ENCODE measurements around the gene LTBR.

LTBR gene

GRCh38 chr12:6347367-6348338 is 36.3 kb upstream of the LTBR start:
- no peak overlapping the region for H3K27ac ChIP-seq (ENCODE audit: low read depth, low read length)
- H3K4me1 ChIP-seq (ENCODE audit: control insufficient read depth, insufficient read depth, low read length) = peaks cover 21% of the 10 kb centered on the region
- H3K9me3 ChIP-seq (ENCODE audit: control insufficient read depth, insufficient read depth, low read depth, low read length) = no peaks in the 10 kb centered on the region
- H3K9ac ChIP-seq (ENCODE audit: low read length) = no peak overlapping the region
- peaks cover 38% of the 10 kb centered on the region for H3K36me3 ChIP-seq (ENCODE audit: control insufficient read depth, insufficient read depth, low read length)
- H3K4me3 ChIP-seq (ENCODE audit: low read depth, low read length) = no peak overlapping the region
- no peaks in the 10 kb centered on the region for H3K27me3 ChIP-seq (ENCODE audit: control insufficient read depth, insufficient read depth, low read length)

GRCh38 chr12:6351622-6352021 is 32.3 kb upstream of the LTBR start:
- Histone ChIP-seq H3K36me3 (ENCODE audit: control insufficient read depth, insufficient read depth, low read length) (peaks cover 64% of the 10 kb centered on the region), H3K9me3 (ENCODE audit: control insufficient read depth, insufficient read depth, low read depth, low read length) (no peaks in the 10 kb centered on the region), H3K27me3 (ENCODE audit: control insufficient read depth, insufficient read depth, low read length) (no peaks in the 10 kb centered on the region), H3K27ac (ENCODE audit: low read depth, low read length) (no peak overlapping the region), H3K4me1 (ENCODE audit: control insufficient read depth, insufficient read depth, low read length) (0 out of 2 replicates have a peak, but pooled peaks cover 5% of the 10 kb centered on the region), H3K9ac (ENCODE audit: low read length) (no peak overlapping the region), H3K4me3 (ENCODE audit: low read depth, low read length) (no peak overlapping the region)

- Histone ChIP-seq H3K4me1 (ENCODE audit: control insufficient read depth, insufficient read depth, low read length) (0 out of 2 replicates have a peak, but pooled peaks cover 5% of the 10 kb centered on the region), H3K27ac (ENCODE audit: low read depth, low read length) (no peak overlapping the region), H3K27me3 (ENCODE audit: control insufficient read depth, insufficient read depth, low read length) (no peaks in the 10 kb centered on the region), H3K4me3 (ENCODE audit: low read depth, low read length) (no peak overlapping the region), H3K9ac (ENCODE audit: low read length) (no peak overlapping the region), H3K9me3 (ENCODE audit: control insufficient read depth, insufficient read depth, low read depth, low read length) (no peaks in the 10 kb centered on the region), H3K36me3 (ENCODE audit: control insufficient read depth, insufficient read depth, low read length) (peaks cover 61% of the 10 kb centered on the region)
Measured at GRCh38 chr12:6352193-6353173, 31.5 kb upstream of the LTBR start.

- Histone ChIP-seq H3K4me1 (ENCODE audit: control insufficient read depth, insufficient read depth, low read length) (0 out of 2 replicates have a peak, but pooled peaks cover 5% of the 10 kb centered on the region), H3K27ac (ENCODE audit: low read depth, low read length) (no peak overlapping the region), H3K4me3 (ENCODE audit: low read depth, low read length) (no peak overlapping the region), H3K36me3 (ENCODE audit: control insufficient read depth, insufficient read depth, low read length) (peaks cover 44% of the 10 kb centered on the region), H3K9ac (ENCODE audit: low read length) (no peak overlapping the region), H3K9me3 (ENCODE audit: control insufficient read depth, insufficient read depth, low read depth, low read length) (no peaks in the 10 kb centered on the region), H3K27me3 (ENCODE audit: control insufficient read depth, insufficient read depth, low read length) (no peaks in the 10 kb centered on the region)
Measured at GRCh38 chr12:6354495-6355393, 29.2 kb upstream of the LTBR start.

- Histone ChIP-seq H3K27ac (ENCODE audit: low read depth, low read length) (no peak overlapping the region), H3K9ac (ENCODE audit: low read length) (no peak overlapping the region), H3K4me1 (ENCODE audit: control insufficient read depth, insufficient read depth, low read length) (0 out of 2 replicates have a peak, but pooled peaks cover 5% of the 10 kb centered on the region), H3K9me3 (ENCODE audit: control insufficient read depth, insufficient read depth, low read depth, low read length) (no peaks in the 10 kb centered on the region), H3K4me3 (ENCODE audit: low read depth, low read length) (no peak overlapping the region), H3K36me3 (ENCODE audit: control insufficient read depth, insufficient read depth, low read length) (peaks cover 53% of the 10 kb centered on the region), H3K27me3 (ENCODE audit: control insufficient read depth, insufficient read depth, low read length) (no peaks in the 10 kb centered on the region)
Measured at GRCh38 chr12:6355491-6356373, 28.2 kb upstream of the LTBR start.

- Histone ChIP-seq H3K9ac (ENCODE audit: low read length) (no peak overlapping the region), H3K27me3 (ENCODE audit: control insufficient read depth, insufficient read depth, low read length) (no peaks in the 10 kb centered on the region), H3K9me3 (ENCODE audit: control insufficient read depth, insufficient read depth, low read depth, low read length) (no peaks in the 10 kb centered on the region), H3K36me3 (ENCODE audit: control insufficient read depth, insufficient read depth, low read length) (peaks cover 56% of the 10 kb centered on the region), H3K27ac (ENCODE audit: low read depth, low read length) (no peak overlapping the region), H3K4me1 (ENCODE audit: control insufficient read depth, insufficient read depth, low read length) (0 out of 2 replicates have a peak, but pooled peaks cover 5% of the 10 kb centered on the region), H3K4me3 (ENCODE audit: low read depth, low read length) (no peak overlapping the region)
Measured at GRCh38 chr12:6356374-6356820, 27.6 kb upstream of the LTBR start.

- H3K27me3 ChIP-seq (ENCODE audit: control insufficient read depth, insufficient read depth, low read length) = no peaks in the 10 kb centered on the region
- H3K27ac ChIP-seq (ENCODE audit: low read depth, low read length) = no peak overlapping the region
- H3K4me1 ChIP-seq (ENCODE audit: control insufficient read depth, insufficient read depth, low read length) = peaks cover 10% of the 10 kb centered on the region; the same call in 1 of the 2 replicates
- no peaks in the 10 kb centered on the region for H3K9me3 ChIP-seq (ENCODE audit: control insufficient read depth, insufficient read depth, low read depth, low read length)
- H3K4me3 ChIP-seq (ENCODE audit: low read depth, low read length) = no peak overlapping the region
- H3K9ac ChIP-seq (ENCODE audit: low read length) = no peak overlapping the region
- H3K36me3 ChIP-seq (ENCODE audit: control insufficient read depth, insufficient read depth, low read length) = peaks cover 53% of the 10 kb centered on the region
Measured at GRCh38 chr12:6358881-6359280, 25.1 kb upstream of the LTBR start.

DNA sequence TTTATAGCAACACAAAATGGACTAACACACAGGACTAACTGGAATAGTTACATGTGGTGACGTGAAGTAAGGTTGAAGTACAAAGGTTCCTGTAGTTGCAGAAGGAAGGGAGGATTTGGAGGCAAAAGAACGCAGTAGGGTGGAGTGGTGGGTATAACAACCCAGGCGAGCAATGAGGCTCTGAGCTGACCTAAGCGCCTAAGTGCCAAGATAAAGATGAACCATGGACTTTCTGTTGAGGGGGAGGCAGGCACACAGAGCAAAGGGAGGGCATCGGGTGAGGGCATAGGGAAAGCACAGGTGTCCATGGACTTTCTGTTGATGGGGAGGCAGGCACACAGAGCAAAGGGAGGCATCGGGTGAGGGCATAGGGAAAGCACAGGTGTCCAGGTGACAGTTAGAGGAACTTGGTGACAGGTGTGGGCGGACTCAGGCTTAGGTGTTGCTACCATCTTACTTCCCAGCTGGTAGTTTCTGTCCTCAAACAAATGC is 23.8 kb upstream of the LTBR start:
- no peak overlapping the region for H3K27ac ChIP-seq (ENCODE audit: low read depth, low read length)
- H3K9ac ChIP-seq (ENCODE audit: low read length) = no peak overlapping the region
- H3K4me1 ChIP-seq (ENCODE audit: control insufficient read depth, insufficient read depth, low read length) = peaks cover 12% of the 10 kb centered on the region; the same call in 1 of the 2 replicates
- H3K9me3 ChIP-seq (ENCODE audit: control insufficient read depth, insufficient read depth, low read depth, low read length) = no peaks in the 10 kb centered on the region
- H3K27me3 ChIP-seq (ENCODE audit: control insufficient read depth, insufficient read depth, low read length) = no peaks in the 10 kb centered on the region
- H3K4me3 ChIP-seq (ENCODE audit: low read depth, low read length) = no peak overlapping the region
- peaks cover 44% of the 10 kb centered on the region for H3K36me3 ChIP-seq (ENCODE audit: control insufficient read depth, insufficient read depth, low read length)

- Histone ChIP-seq H3K27me3 (ENCODE audit: control insufficient read depth, insufficient read depth, low read length) (no peaks in the 10 kb centered on the region), H3K27ac (ENCODE audit: low read depth, low read length) (no peak overlapping the region), H3K4me3 (ENCODE audit: low read depth, low read length) (no peak overlapping the region)
Measured at GRCh38 chr12:6360578-6361490, 23.1 kb upstream of the LTBR start.

More at GRCh38 chr12:6360578-6361490, 23.1 kb upstream of the LTBR start:
- H3K9me3 ChIP-seq (ENCODE audit: control insufficient read depth, insufficient read depth, low read depth, low read length) = no peaks in the 10 kb centered on the region
- H3K36me3 ChIP-seq (ENCODE audit: control insufficient read depth, insufficient read depth, low read length) = peaks cover 38% of the 10 kb centered on the region
- no peak overlapping the region for H3K9ac ChIP-seq (ENCODE audit: low read length)
- H3K4me1 ChIP-seq (ENCODE audit: control insufficient read depth, insufficient read depth, low read length) = peaks cover 9% of the 10 kb centered on the region; the same call in 1 of the 2 replicates
